A549 (cell line): ENCODE measurements around the gene SV2C. TPM values are rescaled to one million over a fixed set of nuclear protein-coding genes. Genes with fewer than 3 reads are reported as not detected.

Source experiments
- ATAC-seq, 2 experiments: fragments of 200-7000 bp in 1 of 2; fragments of >200 bp in 1 of 2; cut with Nextera tagmentation in 1 of 2; cut with Tn5 transposase in 1 of 2; 3 replicates each; pipeline versions ENCODE4 v1.8.0 to v1.9.1; 2018 to 2020; ENCODE audit warnings: mild to moderate bottlenecking in 1 of 2, moderate library complexity in 1 of 2
- CTCF ChIA-PET: fragments of 300-600 bp; sonication (Branson Sonifier 250); formaldehyde crosslinking; extraction: SDS; loops from one replicate; lab custom pipeline; 2021; ENCODE audit warnings: antibody characterized with exemption, inconsistent platforms; lab: Yijun Ruan, JAX
- POLR2A ChIA-PET: fragments of 350-600 bp; formaldehyde crosslinking; extraction: SDS; loops from one replicate; lab custom pipeline; 2021; ENCODE audit warnings: antibody characterized with exemption, inconsistent platforms; lab: Yijun Ruan, JAX
- DNase-seq, 2 experiments: peaks; one replicate each; pipeline versions ENCODE4 v3.0.0 to v3.0.0-alpha.2; 2011 to 2016; ENCODE audit warnings: low read depth in 1 of 2, low spot score in 1 of 2
- FAIRE-seq: peaks from 2 replicates; lab custom pipeline; 2011; peaks lifted over from hg19 to GRCh38; lab: Jason Lieb, UNC
- H3K27ac ChIP-seq, 2 experiments: fragments of >200 bp; sonication (Bioruptor Twin); formaldehyde crosslinking; 3 replicates each; pipeline ENCODE4 v1.5.1; 2016 to 2017
- H3K4me1 ChIP-seq: fragments of >200 bp; sonication (Bioruptor Twin); formaldehyde crosslinking; 3 replicates; pipeline ENCODE4 v1.6.1; 2016
- H3K4me2 ChIP-seq: fragments of >200 bp; sonication (Bioruptor Twin); formaldehyde crosslinking; 3 replicates; pipeline ENCODE4 v1.6.1; 2016
- H3K4me3 ChIP-seq: fragments of >200 bp; sonication (Bioruptor Twin); formaldehyde crosslinking; 3 replicates; pipeline ENCODE4 v1.5.1; 2016
- H3K9me3 ChIP-seq: fragments of >200 bp; sonication (Bioruptor Twin); formaldehyde crosslinking; 3 replicates; pipeline ENCODE4 v1.6.1; 2016
- BHLHE40 ChIP-seq: IDR thresholded peaks from 2 replicates; pipeline ENCODE4 v1.6.1; 2012; ENCODE audit warnings: low read depth, low read length, inconsistent platforms
- CBX2 ChIP-seq: fragments of 200-600 bp; sonication (generic); IDR thresholded peaks from 2 replicates; pipeline ENCODE4 v1.6.1; 2016; ENCODE audit warnings: low read depth, mild to moderate bottlenecking, borderline replicate concordance
- EP300 ChIP-seq, 2 experiments: fragments of >200 bp; sonication (Bioruptor Twin); formaldehyde crosslinking; IDR thresholded peaks; 2 replicates in 1 of 2; 3 replicates in 1 of 2; pipeline ENCODE4 v1.6.1; 2016 to 2017
- FOXS1 ChIP-seq: fragments of 250-450 bp; sonication (Bioruptor Pico); IDR thresholded peaks from 2 replicates; pipeline ENCODE4 v1.5.0; 2020; ENCODE audit warnings: mild to moderate bottlenecking, moderate library complexity
- GATA3 ChIP-seq: IDR thresholded peaks from 2 replicates; pipeline ENCODE4 v1.6.1; 2012; ENCODE audit warnings: borderline replicate concordance
- HDAC2 ChIP-seq: fragments of 200-600 bp; sonication (generic); IDR thresholded peaks from 2 replicates; pipeline ENCODE4 v1.6.1; 2016
- JUN ChIP-seq, 2 experiments: fragments of >200 bp; sonication (Bioruptor Twin); formaldehyde crosslinking; IDR thresholded peaks; 2 replicates in 1 of 2; 3 replicates in 1 of 2; pipeline ENCODE4 v1.6.1; 2016 to 2017
- MAFK ChIP-seq: fragments of 450-650 bp; IDR thresholded peaks from 2 replicates; pipeline ENCODE4 v1.6.1; 2014; ENCODE audit not compliant: partially characterized antibody
- MAZ ChIP-seq: fragments of 150-350 bp; IDR thresholded peaks from 2 replicates; pipeline ENCODE4 v1.6.1; 2014; ENCODE audit warnings: antibody characterized with exemption, low read depth, low read length, borderline replicate concordance
- MYC ChIP-seq: IDR thresholded peaks from 2 replicates; pipeline ENCODE4 v1.6.1; 2012; ENCODE audit warnings: mild to moderate bottlenecking, inconsistent platforms, low read length, improper control_type of control experiment, borderline replicate concordance
- NFE2L2 ChIP-seq: fragments of 150-350 bp; conservative IDR thresholded peaks from 2 replicates; pipeline ENCODE4 v1.6.1; 2014; ENCODE audit warnings: low read length
- PHF8 ChIP-seq: fragments of 200-600 bp; sonication (generic); IDR thresholded peaks from 2 replicates; pipeline ENCODE4 v1.6.1; 2016; ENCODE audit warnings: low read depth, mild to moderate bottlenecking, antibody characterized with exemption, moderate library complexity, borderline replicate concordance
- POLR2A ChIP-seq: IDR thresholded peaks from 2 replicates; pipeline ENCODE4 v1.6.1; 2012; ENCODE audit warnings: mild to moderate bottlenecking, low read length
- RARB ChIP-seq: fragments of 250-450 bp; sonication (Bioruptor Pico); IDR thresholded peaks from 2 replicates; pipeline ENCODE4 v1.8.0; 2021; ENCODE audit warnings: mild to moderate bottlenecking, moderate library complexity
- RCOR1 ChIP-seq: fragments of 150-350 bp; IDR thresholded peaks from 2 replicates; pipeline ENCODE4 v1.6.1; 2014; ENCODE audit warnings: antibody characterized with exemption, low read length, low read depth
- SMC3 ChIP-seq: fragments of >200 bp; sonication (Bioruptor Twin); formaldehyde crosslinking; IDR thresholded peaks from 3 replicates; pipeline ENCODE4 v1.6.1; 2018; ENCODE audit warnings: inconsistent platforms
- SREBF2 ChIP-seq: fragments of 450-650 bp; IDR thresholded peaks from 2 replicates; pipeline ENCODE4 v1.6.1; 2014; ENCODE audit warnings: mild to moderate bottlenecking, moderate library complexity
- TFCP2L1 ChIP-seq: fragments of 250-450 bp; sonication (Bioruptor Pico); IDR thresholded peaks from 2 replicates; pipeline ENCODE4 v1.5.0; 2021; ENCODE audit warnings: mild to moderate bottlenecking
- ZC3H11A ChIP-seq: fragments of 450-650 bp; IDR thresholded peaks from 2 replicates; pipeline ENCODE4 v1.6.1; 2014; ENCODE audit warnings: antibody characterized with exemption, mild to moderate bottlenecking
- ZFP36 ChIP-seq: fragments of 450-650 bp; IDR thresholded peaks from 2 replicates; pipeline ENCODE4 v1.6.1; 2014; ENCODE audit warnings: borderline replicate concordance; ENCODE audit not compliant: partially characterized antibody
- ZNF302 ChIP-seq: fragments of 250-450 bp; sonication (Bioruptor Pico); IDR thresholded peaks from 2 replicates; pipeline ENCODE4 v1.9.0; 2021; ENCODE audit warnings: inconsistent platforms, mild to moderate bottlenecking, moderate library complexity
- ZSCAN20 ChIP-seq: fragments of 250-450 bp; sonication (Bioruptor Pico); IDR thresholded peaks from 2 replicates; pipeline ENCODE4 v1.8.0; 2022; ENCODE audit warnings: mild to moderate bottlenecking, moderate library complexity
- WGBS: methylation state at CpG from one replicate; pipeline ENCODE4 v1.1.6; 2017; ENCODE audit errors: missing lambda C conversion rate; 5-methylcytosine and 5-hydroxymethylcytosine counted together
- polyA plus RNA-seq, 4 experiments: library from polyadenylated mRNA; depleted of rRNA in 3 of 4; stranded (reverse); fragments of >200 nt; fragmentation: RNase III in 1 of 4; extraction: RNeasy Plus Mini Kit Qiagen cat#74134 plus additional on column Dnase treatment in 1 of 4; gene quantifications; 2 replicates in 3 of 4; 3 replicates in 1 of 4; pipeline ENCODE4 v1.2.3, GENCODE V29; 2011 to 2017
- TF ChIP-seq, protein P1 (sequence below): fragments of >200 bp; sonication (Bioruptor Twin); formaldehyde crosslinking; IDR thresholded peaks from 3 replicates; pipeline ENCODE4 v1.6.1; 2016
- TF ChIP-seq, protein P2 (sequence below): fragments of 200-600 bp; sonication (generic); IDR thresholded peaks from 2 replicates; pipeline ENCODE4 v1.6.1; 2016; ENCODE audit warnings: antibody characterized with exemption, mild to moderate bottlenecking, moderate library complexity
- TF ChIP-seq, protein P3 (sequence below): fragments of 150-350 bp; IDR thresholded peaks from 2 replicates; pipeline ENCODE4 v1.6.1; 2014; ENCODE audit warnings: low read depth, mild to moderate bottlenecking, low read length
- TF ChIP-seq, protein P4 (sequence below): fragments of 250-450 bp; sonication (Bioruptor Pico); IDR thresholded peaks from 2 replicates; pipeline ENCODE4 v1.5.0; 2021; ENCODE audit warnings: mild to moderate bottlenecking, moderate library complexity, borderline replicate concordance
- TF ChIP-seq, protein P5 (sequence below): fragments of >200 bp; sonication (Bioruptor Twin); formaldehyde crosslinking; IDR thresholded peaks from 2 replicates; pipeline ENCODE4 v1.6.1; 2016

SV2C gene
- polyA plus RNA-seq, 2 of the 4 experiments (the other 2 are of a cell fraction): not detected

DNA sequence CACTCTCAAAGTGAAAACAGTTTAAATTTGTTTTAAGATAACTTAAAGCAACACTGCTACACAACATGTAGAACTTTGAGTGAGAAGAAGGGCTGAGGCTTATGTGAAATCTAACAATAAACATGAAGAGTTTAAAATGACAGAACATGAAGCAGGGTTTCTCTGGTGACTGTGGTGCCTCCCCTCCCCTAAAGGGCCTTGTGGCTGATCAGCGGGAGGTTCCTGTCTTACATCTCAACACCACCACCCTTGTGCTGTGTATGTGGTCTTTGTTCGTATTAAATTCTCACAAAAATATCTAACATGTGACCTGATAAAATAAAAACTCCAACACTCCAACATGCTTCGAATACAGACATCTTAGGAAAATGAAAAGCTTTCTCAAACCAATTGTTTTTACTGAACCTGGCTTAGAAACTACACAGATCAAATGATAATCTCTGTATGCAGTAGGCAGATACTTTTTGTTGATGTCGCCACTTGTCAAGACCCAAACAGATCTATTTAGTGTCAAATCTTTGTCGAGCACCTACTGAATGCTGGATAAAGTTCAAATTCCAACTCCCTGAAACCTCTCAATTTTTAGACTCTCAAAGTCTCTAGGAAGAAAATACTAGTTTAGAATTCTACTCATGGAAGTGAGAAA lies 310.0 kb downstream of the SV2C start:
- no peaks in the 10 kb centered on the region for H3K4me1 ChIP-seq
- no peak overlapping the region for H3K4me3 ChIP-seq
- no peak overlapping the region for H3K4me2 ChIP-seq
- no peak for FAIRE-seq
- CTCF ChIA-PET: interaction anchor here (1.1 to 2.8 kb wide), 2 partner anchors 8 to 10 kb away, joined by 3 to 16 read pairs; partner anchors contain the start of gene IQGAP2
- no peak for ATAC-seq
- TF ChIP-seq RARB (no peak), NFE2L2 (no peak), CBX2 (no peak), PHF8 (no peak), MAZ (no peak), POLR2A (no peak), MYC (no peak), ZC3H11A (no peak), MAFK (no peak), FOXS1 (CRISPR knock-in tag) (no peak), EP300 (IDR thresholded peaks at IDR 0.05) (no peak), ZFP36 (no peak), RCOR1 (no peak), ZNF302 (CRISPR knock-in tag) (no peak), GATA3 (no peak), TFCP2L1 (CRISPR knock-in tag) (no peak), JUN (IDR thresholded peaks at IDR 0.05) (no peak)
- TF ChIP-seq, protein P1, sequence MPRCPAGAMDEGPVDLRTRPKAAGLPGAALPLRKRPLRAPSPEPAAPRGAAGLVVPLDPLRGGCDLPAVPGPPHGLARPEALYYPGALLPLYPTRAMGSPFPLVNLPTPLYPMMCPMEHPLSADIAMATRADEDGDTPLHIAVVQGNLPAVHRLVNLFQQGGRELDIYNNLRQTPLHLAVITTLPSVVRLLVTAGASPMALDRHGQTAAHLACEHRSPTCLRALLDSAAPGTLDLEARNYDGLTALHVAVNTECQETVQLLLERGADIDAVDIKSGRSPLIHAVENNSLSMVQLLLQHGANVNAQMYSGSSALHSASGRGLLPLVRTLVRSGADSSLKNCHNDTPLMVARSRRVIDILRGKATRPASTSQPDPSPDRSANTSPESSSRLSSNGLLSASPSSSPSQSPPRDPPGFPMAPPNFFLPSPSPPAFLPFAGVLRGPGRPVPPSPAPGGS: no peak
- TF ChIP-seq, protein P2, sequence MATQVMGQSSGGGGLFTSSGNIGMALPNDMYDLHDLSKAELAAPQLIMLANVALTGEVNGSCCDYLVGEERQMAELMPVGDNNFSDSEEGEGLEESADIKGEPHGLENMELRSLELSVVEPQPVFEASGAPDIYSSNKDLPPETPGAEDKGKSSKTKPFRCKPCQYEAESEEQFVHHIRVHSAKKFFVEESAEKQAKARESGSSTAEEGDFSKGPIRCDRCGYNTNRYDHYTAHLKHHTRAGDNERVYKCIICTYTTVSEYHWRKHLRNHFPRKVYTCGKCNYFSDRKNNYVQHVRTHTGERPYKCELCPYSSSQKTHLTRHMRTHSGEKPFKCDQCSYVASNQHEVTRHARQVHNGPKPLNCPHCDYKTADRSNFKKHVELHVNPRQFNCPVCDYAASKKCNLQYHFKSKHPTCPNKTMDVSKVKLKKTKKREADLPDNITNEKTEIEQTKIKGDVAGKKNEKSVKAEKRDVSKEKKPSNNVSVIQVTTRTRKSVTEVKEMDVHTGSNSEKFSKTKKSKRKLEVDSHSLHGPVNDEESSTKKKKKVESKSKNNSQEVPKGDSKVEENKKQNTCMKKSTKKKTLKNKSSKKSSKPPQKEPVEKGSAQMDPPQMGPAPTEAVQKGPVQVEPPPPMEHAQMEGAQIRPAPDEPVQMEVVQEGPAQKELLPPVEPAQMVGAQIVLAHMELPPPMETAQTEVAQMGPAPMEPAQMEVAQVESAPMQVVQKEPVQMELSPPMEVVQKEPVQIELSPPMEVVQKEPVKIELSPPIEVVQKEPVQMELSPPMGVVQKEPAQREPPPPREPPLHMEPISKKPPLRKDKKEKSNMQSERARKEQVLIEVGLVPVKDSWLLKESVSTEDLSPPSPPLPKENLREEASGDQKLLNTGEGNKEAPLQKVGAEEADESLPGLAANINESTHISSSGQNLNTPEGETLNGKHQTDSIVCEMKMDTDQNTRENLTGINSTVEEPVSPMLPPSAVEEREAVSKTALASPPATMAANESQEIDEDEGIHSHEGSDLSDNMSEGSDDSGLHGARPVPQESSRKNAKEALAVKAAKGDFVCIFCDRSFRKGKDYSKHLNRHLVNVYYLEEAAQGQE: no peak
- TF ChIP-seq, all 56 proteins: peak for 0
- no peak overlapping the region for H3K27ac ChIP-seq
- WGBS: 71% methylated on average over 5 of the region's 5 CpGs
- no peak for DNase-seq
- POLR2A ChIA-PET: no interaction called here
- no peaks in the 10 kb centered on the region for H3K9me3 ChIP-seq

DNA sequence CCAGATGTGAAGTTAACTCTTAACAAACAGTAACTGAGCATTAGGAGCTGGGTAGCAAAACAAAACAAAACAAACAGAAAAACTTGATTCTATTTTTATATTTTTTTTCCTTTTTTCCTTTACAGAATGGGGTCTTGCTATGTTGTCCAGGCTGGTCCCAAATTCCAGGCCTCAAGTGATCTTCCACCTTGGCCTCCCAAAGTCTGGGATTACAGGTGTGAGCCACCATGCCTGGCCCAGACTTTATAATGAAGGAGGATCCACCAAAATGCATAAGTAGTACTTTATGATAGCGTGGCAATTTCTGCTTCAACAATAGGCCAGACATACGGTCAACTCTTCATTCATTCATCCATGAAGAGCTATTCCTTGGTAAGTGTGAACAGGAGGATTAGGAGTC lies 314.0 kb downstream of the SV2C start:
- no peak overlapping the region for H3K27ac ChIP-seq
- FAIRE-seq: no peak
- POLR2A ChIA-PET: no interaction called here

More for the DNA sequence above, 314.0 kb downstream of the SV2C start:
- CTCF ChIA-PET: interaction anchor here (0.6 to 1.2 kb wide), 4 partner anchors 13 to 192 kb away, joined by 3 read pairs; no protein-coding TSS in a partner anchor
- ATAC-seq (no peak), DNase-seq (no peak)
- WGBS: 70% methylated on average over 2 of the region's 2 CpGs
- H3K4me1 ChIP-seq: no peaks in the 10 kb centered on the region
- H3K4me3 ChIP-seq: no peak overlapping the region
- H3K9me3 ChIP-seq: no peaks in the 10 kb centered on the region
- no peak overlapping the region for H3K4me2 ChIP-seq
- TF ChIP-seq ZSCAN20 (CRISPR knock-in tag): no peak
- TF ChIP-seq RARB: no peak
- no peak for TF ChIP-seq SMC3
- TF ChIP-seq, protein P3, sequence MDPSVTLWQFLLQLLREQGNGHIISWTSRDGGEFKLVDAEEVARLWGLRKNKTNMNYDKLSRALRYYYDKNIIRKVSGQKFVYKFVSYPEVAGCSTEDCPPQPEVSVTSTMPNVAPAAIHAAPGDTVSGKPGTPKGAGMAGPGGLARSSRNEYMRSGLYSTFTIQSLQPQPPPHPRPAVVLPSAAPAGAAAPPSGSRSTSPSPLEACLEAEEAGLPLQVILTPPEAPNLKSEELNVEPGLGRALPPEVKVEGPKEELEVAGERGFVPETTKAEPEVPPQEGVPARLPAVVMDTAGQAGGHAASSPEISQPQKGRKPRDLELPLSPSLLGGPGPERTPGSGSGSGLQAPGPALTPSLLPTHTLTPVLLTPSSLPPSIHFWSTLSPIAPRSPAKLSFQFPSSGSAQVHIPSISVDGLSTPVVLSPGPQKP: no peak
- no peak for TF ChIP-seq ZC3H11A
- no peak for TF ChIP-seq BHLHE40
- no peak for TF ChIP-seq MYC
- TF ChIP-seq, protein P4, sequence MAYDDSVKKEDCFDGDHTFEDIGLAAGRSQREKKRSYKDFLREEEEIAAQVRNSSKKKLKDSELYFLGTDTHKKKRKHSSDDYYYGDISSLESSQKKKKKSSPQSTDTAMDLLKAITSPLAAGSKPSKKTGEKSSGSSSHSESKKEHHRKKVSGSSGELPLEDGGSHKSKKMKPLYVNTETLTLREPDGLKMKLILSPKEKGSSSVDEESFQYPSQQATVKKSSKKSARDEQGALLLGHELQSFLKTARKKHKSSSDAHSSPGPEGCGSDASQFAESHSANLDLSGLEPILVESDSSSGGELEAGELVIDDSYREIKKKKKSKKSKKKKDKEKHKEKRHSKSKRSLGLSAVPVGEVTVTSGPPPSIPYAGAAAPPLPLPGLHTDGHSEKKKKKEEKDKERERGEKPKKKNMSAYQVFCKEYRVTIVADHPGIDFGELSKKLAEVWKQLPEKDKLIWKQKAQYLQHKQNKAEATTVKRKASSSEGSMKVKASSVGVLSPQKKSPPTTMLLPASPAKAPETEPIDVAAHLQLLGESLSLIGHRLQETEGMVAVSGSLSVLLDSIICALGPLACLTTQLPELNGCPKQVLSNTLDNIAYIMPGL (CRISPR knock-in tag): no peak
- no peak for TF ChIP-seq RCOR1
- TF ChIP-seq HDAC2: no peak
- TF ChIP-seq FOXS1 (CRISPR knock-in tag): no peak
- no peak for TF ChIP-seq POLR2A
- no peak for TF ChIP-seq JUN (IDR thresholded peaks at IDR 0.05)
- TF ChIP-seq SREBF2: no peak
- TF ChIP-seq, protein P5, sequence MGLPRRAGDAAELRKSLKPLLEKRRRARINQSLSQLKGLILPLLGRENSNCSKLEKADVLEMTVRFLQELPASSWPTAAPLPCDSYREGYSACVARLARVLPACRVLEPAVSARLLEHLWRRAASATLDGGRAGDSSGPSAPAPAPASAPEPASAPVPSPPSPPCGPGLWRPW: no peak
- no peak for TF ChIP-seq ZFP36
- TF ChIP-seq EP300 (IDR thresholded peaks at IDR 0.05): no peak
